GM18511 (cell line): ENCODE results near the gene ZNF584.

ENCODE experiments used
- ATAC-seq: cut with Tn5 transposase; IDR thresholded peaks from one replicate; pipeline ENCODE4 v1.9.1; 2021; ENCODE audit warnings: mild to moderate bottlenecking, moderate library complexity; ENCODE audit not compliant: unreplicated experiment

The ZNF584 gene

DNA sequence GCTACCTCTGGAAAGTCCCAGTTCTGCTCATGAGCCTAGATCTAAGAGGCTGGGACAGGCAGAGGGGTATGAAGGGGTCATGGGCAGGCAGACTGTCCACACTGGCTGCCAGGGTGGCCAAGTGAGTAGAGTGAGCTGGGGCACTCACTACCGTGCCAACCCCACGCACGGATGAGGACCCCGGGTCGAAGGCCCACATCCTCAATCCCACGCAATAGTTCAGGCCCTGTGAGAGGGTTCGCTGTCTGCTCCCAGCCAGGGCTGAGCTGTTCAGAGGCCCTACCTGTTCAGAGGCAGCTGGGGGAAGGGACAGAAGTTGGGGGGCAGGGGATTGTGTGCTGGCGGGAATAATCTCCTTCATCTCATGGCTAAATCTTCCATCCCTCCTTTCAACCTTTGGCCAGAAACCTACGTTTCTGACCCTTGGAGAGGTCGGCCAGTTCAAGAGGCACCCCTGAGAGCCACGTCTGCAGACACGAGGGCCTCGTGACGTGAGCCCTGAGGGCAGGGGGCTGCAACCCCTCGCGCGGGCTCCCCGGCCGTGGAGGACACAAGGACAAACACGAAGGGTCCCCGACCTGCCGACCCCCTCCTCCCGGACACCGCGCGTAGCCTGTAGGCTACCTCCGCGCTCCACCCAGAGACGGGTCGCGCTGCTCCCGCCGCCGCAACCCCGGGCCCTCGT, 22.4 kb upstream of the ZNF584 start:
- ATAC-seq = no peak

DNA sequence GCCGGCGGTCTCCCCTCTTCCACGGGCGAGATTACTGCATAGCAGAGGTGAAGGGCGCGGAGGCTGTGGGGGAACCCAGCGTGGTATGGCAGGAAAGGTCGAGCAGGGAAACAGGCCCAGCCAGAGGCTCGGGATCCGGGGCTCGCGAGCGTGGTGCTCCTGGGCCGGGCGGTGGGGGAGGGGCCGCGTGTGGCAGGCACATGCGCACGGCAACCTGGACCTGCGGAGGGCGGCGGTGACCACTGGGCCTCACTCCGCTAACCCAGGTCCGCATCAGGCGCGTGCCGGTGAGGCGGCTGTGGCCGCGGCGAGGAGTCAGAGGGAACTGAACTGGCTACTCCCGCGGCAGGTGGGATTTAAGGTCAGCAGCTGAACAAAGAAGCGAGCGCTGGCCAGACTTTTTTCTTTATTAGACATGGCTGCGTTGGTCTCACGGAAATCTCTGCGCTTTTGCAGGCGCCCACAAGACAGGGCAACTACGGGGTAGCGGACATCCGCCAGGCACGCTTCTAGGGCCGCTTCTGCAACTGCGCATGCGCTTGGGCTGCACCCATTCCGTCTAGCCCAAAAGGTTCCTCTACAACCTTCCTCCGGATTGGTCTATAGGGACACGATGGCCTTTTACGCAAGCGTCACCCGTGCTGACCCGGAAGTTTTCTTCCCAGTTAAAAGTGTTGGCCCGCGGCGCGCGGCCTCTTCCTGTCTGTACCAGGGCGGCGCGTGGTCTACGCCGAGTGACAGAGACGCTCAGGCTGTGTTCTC, 21.7 kb upstream of the ZNF584 start, which contains the start of gene RPS5:
RPS5 (plus strand) TSS at position 694 of the 762 bp plus-strand sequence. CDS start 869 bp downstream, outside the sequence.
- peak; percentile 94 for ATAC-seq

DNA sequence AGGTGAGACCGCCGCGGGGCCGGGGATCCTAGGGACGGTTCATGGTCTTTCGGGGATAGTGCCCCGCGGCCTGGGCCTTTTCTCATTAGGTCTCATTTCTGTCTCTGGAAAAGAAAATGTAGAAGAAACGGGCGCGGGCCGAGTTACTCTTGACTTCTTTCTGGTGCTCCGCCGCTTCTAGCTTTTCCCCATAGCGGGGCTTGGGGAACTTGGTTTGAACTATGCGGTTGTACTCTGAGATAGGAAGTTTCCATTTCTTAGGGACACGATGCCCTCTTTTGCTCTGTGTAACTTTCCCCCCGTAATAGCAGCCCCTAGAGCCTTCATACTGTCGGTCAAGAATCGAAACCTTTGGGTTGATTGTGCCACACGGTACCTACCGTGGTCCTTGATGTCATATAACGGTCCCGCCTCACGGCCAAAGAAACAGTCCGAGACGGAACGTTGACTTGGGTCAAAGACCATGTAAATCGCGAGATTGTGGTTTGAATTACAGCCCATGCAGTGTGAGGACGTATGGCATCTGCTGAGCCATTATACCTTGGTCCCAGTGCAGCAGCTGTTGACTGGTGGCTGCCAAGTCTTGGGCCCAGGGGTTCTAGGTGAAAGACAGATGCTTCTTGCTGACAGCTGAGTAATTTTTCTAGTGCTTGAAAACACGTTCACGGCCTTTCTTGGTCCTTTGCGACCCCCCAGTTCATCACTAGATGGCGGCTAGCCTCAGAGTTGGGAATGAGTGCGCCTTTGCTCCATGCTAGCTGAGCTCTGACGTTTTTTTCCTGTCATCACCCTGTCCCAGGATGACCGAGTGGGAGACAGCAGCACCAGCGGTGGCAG, 20.9 kb upstream of the ZNF584 start:
- ATAC-seq = no peak

DNA sequence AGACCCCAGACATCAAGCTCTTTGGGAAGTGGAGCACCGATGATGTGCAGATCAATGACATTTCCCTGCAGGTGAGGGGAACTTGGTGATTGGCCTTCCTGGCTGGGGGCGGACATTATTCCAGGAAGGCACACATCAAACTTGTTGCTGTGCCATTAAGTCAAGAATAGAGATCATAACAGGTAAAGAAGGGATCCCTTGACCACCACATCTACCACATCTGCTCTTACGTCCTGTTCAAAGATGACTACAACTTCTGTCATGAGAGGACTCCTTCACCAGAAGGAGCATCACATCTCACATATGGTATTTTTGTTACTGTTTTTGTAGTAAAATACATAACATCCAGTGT, 20.3 kb upstream of the ZNF584 start:
- no peak for ATAC-seq

DNA sequence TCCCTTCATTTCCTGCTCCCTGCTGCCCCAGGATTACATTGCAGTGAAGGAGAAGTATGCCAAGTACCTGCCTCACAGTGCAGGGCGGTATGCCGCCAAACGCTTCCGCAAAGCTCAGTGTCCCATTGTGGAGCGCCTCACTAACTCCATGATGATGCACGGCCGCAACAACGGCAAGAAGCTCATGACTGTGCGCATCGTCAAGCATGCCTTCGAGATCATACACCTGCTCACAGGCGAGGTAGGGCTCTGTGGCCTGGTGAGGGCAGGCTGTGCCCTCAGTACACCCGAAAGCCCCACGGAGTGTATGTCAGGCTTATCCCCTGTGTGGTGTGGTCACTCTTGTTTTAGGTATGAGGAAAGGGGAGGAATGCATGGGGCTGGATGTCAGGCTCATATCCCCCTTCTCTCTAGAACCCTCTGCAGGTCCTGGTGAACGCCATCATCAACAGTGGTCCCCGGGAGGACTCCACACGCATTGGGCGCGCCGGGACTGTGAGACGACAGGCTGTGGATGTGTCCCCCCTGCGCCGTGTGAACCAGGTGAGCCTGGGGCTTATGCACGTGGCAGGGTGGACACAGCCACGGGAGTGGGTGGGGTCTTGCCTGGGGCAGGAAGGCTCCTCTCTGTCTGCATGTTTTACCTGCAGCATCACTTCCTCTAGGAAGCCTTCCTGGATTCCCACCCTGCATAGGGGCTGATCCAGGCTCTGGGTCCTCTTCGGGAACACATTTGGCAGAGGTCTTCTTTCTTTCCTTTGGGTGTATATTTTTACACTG, 15.3 kb upstream of the ZNF584 start:
- ATAC-seq = no peak

DNA sequence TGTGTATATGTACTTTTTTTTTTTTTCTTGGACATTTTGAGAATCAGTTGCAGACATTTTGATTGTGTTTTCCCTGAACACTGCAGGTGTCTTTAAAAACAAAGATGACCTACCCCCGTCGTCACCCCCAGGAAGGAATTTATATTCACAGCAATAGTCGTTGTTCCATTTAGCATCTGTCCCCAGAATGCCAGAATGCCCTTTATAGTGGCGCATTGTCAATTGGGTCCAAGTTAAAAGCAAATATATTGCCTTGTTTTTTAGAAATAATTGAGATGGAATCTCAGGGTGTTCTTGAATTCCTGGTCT, 14.8 kb upstream of the ZNF584 start:
- no peak for ATAC-seq

DNA sequence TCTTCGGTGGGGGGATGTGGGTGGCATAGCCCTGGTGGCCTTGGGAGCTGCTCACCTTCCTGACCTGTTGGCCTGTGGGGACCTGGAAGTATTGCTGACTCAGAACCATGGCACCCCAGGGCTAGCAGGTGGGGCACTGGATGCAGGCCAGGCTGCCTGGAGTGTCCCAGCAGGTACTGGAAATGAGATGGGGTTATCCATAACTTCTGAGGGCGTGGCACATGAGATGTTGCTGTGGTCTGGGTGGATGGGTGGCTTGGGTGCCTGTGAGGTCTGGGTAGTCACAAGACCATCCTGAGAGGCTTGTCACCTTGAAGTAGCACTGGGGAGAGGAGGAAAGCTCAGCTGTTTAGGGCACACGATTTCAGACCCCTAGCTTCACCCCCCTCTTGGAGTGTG, 13.6 kb upstream of the ZNF584 start:
- ATAC-seq = no peak

DNA sequence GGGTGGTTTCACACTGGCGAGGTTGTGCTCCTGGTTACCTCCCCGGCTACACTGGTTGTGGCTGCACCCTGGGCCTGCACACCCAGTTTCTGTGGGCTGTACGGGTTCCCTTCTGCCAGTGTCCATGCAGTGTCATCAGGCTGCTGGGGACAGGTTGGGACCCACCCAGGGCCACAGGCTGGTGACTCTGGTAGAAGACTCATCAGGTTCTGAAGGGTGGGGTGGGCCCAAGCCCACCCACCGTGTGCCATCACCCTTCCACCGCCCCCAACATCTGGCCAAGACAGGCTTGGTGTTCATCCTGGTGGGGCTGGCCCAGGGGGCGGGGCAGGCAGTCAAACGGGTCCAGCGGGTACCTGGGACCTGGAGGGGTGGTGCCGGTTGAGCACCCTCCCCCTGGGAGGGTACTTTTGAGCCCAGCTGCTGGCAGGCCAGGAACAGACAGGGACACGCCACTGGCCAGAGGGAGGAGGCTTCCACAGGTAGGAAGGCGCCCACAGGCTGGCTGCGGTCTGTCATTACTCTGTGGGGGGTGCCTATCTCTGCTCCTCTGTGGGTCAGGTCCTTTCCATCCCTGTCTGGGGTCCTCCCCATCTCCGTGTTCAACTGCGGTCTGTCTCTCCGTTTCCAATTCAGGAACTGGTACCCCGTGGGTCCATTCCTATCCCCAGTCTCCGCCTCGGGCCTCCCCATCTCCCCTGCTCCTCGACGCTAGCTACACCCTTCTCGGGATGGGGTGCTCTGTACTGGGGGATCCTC, 13.1 kb upstream of the ZNF584 start, which contains the start of gene RNF225:
RNF225 (plus strand) TSS at position 437 of the 759 bp plus-strand sequence. CDS start 434 bp downstream, outside the sequence.
- no peak for ATAC-seq

DNA sequence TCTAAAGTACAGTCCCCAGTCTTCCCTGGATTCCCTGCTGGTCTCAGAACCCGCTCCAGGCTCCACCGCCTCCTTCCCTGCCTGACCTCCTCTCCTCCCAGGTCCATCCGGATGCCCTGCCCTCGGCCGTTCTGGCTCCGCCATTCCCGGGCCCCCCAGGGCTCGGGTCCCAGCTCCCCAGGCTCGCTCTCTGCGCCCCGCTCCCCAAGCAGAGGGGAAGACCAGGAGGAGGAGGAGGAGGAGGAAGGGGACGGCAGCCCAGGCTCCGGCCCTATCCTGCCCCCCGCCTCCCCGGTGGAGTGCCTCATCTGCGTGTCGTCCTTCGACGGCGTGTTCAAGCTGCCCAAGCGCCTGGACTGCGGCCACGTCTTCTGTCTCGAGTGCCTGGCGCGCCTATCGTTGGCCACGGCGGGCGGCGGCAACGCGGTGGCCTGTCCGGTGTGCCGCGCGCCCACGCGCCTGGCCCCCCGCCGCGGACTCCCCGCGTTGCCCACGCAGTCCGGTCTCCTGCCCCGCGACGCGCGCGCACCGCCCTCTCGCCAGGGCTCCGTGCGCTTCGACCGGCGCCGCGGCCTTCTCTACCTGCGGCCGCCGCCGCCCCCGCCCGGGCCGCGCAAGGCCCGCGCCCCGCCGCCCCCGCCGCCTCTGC, 12.3 kb upstream of the ZNF584 start:
- no peak for ATAC-seq

DNA sequence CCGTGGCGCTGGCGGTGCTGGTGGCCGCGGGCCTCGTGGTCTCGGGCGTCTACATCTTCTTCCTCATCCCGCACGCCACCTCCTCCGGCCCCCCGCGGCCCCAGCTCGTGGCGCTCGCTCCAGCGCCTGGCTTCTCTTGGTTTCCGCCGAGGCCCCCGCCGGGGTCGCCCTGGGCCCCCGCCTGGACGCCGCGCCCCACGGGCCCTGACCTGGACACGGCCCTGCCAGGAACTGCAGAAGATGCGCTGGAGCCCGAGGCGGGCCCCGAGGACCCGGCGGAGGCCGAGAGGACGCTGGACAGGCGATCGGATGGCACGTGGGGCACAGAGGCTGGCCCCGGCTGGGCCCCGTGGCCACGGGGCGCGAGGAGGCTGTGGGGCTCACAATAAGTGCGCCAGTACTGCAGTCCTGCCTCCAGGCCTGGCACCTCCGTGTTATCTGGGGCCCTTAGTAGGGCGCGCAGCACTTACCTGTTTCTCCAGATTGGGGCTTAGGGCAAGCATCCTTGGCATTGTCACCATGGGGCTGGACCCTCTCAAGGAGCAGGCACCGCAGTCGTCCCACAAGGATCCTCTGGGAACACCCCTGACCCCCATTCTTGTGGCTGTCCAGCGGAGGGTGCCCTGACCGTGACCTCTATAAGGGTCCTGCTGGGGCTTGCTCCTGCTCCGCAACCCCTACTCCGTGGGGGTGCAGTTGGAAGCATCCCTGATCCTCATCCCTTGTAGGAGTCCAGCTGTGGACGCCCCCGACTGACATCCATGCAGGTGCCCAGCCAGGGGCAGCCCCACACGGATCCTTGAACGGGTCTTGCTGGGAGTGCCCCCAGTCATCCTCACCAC, 11.5 kb upstream of the ZNF584 start:
- ATAC-seq = no peak

DNA sequence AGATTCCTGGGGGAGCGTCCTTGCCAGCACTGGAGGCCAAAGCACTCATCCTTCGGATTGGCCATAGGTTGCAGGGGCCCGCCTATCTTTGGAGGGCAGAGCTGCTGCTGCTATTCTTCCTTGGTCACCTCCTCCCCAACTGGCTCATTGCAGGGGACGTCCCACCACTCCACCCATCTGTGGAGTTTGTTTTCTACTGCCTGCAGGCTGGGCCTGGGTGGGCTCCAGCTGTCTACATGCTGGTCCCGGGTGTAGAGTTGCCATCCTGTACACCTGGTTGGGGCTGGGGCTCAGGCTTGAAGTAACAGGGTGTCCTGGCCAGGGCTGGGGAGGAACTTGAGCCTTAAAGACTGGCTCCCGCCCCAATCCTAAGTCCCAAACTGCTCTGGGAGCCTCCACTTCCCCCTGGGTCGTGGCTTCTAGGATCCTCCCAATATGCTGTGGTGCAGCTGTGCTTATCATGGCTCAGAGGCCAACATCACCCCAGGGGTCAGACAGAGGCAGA, 10.9 kb upstream of the ZNF584 start:
- ATAC-seq = no peak

DNA sequence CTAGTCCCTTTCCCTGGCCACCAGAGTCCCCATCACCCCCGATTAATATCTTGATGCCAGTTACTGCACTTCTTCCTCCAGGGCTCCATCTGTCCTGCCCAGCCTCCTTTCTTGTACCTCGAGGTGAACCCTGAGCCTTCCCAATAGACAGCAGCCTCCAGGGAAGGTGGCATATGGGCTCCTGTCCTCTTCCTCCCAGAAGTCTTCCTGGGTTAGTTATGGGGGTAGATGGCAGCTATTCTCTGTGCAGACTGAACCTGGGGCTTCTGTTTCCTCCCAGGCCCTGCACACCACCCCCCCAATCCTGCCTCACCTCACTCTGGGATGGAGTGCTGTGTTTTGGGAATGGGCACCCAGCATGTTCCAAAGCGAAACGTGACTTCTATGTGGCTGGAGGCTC, 10.4 kb upstream of the ZNF584 start:
- ATAC-seq = no peak

DNA sequence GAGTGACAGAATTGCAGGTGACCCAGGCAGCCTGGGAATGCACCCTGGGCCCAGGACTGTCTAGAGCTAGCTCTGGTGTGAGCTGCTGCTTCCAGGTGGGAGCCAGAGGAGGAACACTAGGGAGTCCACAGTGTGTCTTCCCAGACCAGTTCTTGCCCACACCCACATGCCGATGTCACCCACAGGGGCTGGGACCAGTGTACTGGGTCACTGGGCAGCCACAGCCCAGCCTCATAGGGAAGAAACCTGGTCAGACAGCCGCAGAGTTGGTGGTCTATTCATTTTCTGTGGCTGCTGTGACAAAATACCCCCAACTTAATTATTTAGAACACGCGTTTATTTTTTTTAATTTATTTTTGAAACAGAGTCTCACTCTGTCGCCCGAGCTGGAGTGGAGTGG, 9.9 kb upstream of the ZNF584 start:
- no peak for ATAC-seq

DNA sequence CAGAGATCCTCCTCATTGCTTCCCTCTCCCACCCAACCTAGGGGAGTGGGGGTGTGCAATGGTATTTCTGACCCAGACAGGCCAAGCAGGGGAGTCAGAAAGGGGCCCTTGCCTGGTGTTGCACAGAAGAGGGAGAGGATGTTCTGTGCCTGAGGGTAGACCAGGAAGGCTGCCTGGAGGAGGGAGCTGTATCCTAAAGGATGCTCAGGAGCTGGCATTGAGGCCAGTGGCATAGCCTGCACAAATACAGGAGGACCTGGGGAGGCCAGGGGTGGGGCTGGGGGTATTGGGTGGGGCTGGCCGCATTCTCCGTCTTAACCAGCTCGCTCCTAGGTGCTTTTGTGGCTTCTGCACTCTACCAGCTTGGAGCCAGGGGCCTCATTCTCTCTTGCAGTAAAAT, 8.5 kb upstream of the ZNF584 start:
- ATAC-seq = no peak

DNA sequence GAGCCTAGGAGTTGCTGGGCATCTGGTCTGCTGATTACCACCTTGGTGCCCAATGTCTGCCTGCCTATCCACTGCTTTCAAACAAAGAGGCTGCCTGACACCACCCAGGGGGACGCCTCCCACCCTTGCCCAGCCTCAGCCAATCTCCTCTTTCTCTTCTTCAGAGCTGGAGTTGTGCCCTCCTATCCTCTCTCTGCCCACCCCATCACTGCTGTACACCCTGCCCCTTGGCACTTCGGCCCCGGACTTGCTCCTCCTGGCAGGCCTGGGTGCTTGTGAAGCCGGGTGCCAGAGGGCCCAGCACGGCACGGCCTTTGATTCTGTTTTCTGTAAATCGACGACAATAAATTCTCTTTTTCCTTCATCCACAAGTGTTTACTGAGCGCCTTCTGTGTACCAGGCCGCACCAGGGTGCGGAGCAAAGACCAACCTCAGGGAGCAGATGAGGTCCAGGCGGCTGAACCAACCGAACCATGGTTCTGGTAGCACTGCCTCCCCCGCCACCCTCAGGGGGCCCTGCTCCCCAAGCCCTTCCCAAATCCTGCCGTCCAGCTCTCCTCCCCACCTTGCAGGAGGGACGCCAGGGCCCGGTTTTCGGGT, 8.0 kb upstream of the ZNF584 start:
- ATAC-seq = no peak

DNA sequence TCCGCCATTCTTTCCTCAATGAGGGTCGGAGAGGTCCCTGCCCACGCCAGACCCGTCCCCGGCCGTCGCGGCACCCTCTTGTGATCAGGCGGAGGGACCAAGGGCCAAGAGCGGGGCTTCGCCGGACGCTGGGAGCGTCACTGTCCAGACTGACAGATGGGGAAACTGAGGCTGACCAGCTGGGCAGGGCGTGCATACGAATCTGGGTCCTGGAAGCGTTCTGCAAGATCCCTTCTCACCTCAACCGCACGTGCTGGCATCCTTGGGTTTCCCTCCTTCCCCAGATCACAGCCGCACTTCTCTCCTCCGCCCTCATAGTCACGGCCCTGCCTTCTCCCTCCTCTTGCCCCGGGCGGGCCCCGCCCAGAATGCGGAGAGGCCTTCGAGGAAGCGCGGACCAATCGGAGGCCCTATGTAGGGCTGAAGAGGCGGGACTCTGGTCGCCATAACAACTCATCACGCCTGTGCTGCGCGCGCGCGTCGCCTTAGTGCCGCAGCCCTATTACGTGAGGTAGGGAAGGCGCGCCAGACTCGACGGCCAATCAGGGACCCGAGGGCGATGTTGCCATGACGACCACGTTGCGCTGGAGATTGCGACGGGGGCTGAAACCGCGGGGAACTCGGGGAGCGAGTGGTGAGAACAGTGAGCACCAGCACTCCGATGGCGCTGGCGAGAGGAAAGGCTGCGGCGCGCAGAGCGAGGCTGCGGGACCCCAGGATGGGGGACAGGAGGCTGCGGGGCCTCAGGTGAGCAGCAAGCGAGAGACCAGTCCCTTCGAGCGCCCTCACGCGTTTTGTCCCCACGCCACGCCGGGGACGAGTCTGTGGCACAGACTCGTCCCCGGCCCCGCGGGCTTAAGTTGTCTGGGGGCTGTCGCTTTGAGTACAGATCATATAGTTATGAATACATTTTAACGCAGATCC, 7.3 kb upstream of the ZNF584 start:
- ATAC-seq = peak; percentile 99

DNA sequence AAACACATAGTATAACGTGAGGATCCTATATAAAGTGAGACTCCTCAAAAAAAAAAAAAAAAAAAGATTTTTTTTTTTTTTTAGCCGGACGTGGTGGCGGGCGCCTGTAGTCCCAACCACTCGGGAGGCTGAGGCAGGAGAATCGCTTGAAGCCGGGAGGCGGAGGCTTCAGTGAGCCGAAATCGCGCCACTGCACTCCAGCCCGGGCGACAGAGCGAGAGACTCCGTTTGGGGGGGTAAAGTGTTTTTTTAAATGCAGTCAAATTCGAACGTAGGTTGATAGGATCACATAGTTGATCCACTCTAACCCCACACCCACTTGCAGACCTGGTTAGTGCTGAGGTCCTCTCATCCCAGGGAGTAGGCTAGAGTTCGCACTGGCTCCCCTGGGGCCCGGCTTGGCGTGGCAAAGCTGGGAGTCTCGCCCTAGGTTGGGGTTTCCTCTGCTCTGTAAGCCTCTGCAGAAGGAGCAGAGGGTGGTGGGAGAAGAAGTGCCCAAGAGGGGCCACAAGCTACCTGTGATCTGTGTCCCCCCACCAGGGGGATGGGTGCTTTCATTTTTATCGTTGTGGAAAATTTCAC, 6.5 kb upstream of the ZNF584 start:
- ATAC-seq = no peak
